Pericardium fibroblast (primary cell): ENCODE data around the gene FAM25G. TPM values are rescaled to one million over a fixed set of nuclear protein-coding genes. Genes with fewer than 3 reads are reported as not detected.

Experiments used
- total RNA-seq: library from RNA; depleted of rRNA; stranded (reverse); fragments of >200 nt; gene quantifications from 2 replicates; pipeline ENCODE4 v1.2.3, GENCODE V29; 2015

Gene FAM25G
- total RNA-seq = not detected in 2 replicates

DNA sequence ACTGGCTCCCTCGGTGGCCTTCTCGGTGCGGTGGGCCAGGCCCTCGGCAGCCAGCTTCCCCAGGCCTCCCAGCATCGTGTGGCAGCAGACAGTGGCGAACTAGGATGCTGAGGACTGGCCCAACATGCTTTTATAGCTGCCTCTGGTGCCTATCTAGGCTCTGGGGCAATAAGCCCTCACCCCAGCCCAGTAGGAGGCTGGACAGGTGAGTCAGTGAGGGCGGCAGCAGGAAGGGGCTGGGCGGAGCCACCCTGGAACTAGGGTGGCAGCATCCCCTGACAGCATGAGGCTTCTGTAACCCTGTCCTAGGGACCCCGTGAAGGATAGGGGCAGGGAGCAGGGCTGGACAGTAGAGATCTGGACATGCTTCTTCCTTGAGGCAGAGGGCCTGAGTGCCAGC is at the start of gene FAM25G:
TSS of gene FAM25G (minus strand) at position 101 of the 400 bp plus-strand sequence. CDS start at position 75, 26 bp downstream.

DNA sequence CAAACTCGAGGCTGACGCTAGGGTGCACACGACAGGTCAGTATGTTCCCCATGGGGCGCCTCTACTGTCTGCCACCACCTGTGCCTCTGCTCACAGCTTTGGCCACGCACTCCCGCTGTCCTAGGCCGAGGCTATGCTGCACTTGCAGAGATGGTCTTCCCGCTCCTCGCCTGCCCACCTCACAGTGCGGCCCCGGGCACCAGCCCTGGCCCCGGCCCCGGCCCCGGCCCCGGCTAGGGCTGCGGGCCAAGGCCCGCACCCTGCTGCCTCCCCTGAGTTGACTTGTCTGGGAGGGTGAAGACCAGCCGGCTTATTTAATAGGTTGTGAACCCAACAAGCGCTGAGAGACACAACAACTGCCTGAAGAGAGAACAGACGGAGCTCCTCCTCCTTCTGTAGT is 32.0 kb upstream of the FAM25G start, which contains the start of gene AGAP9:
TSS of gene AGAP9 (minus strand) at position 164 of the 400 bp plus-strand sequence. CDS start at position 52, 112 bp downstream.

DNA sequence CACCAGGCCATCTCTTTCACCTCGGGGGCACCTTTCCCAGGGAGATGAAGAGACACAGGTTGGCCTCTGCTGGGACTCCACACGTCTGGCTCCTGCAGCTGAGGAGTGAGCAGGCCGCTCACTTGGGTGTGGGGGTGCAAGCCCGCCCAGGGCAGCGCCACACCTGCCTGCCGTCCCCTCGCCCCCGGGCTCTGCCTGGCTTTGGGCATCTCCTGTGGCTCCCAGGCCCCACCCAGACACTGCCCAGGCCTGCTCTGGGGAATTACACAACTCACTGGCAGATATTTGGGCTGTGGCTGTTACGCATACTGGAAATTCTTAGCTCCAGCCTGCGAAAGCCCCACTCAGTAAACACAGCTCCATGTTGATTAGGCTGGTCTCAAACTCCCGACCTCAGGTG is 7.6 kb downstream of the FAM25G start, which contains the start of gene ANXA8:
TSS of gene ANXA8 (minus strand) at position 193 of the 400 bp plus-strand sequence. CDS start at position 11, 182 bp downstream.

Other genes starting within 250 kb of the FAM25G start
- under 0.01 TPM in 1 of 2 replicates, not detected in the other for gene GDF10, start 191.5 kb downstream of the FAM25G start, total RNA-seq
- gene GDF2, start 169.2 kb downstream of the FAM25G start, total RNA-seq = not detected in 2 replicates
- not detected in 2 replicates for gene RBP3, start 143.3 kb downstream of the FAM25G start, total RNA-seq
- under 0.01 and 0.47 TPM in 2 replicates for gene ZNF488, start 107.4 kb downstream of the FAM25G start, total RNA-seq
- gene ANXA8, start 7.6 kb downstream of the FAM25G start, total RNA-seq = 0.77 and 18.2 TPM in 2 replicates
- 2.1 and 7.7 TPM in 2 replicates for gene AGAP9, start 31.9 kb upstream of the FAM25G start, total RNA-seq